B cell (primary cell): ENCODE data around the gene TMEM87A. TPM values are rescaled to one million over a fixed set of nuclear protein-coding genes. Genes with fewer than 3 reads are reported as not detected.

Source experiments
- ATAC-seq: fragments of 200-7000 bp; cut with Tn5 transposase; one replicate; pipeline ENCODE4 v1.10.0; 2021; ENCODE audit warnings: low read depth, mild to moderate bottlenecking, moderate number of reproducible peaks, moderate library complexity
- CTCF ChIA-PET: fragments of 350-600 bp; sonication (Branson Sonifier 250); formaldehyde crosslinking; loops from one replicate; lab custom pipeline; 2021; ENCODE audit warnings: antibody characterized with exemption, inconsistent platforms; lab: Charles Lee
- POLR2A ChIA-PET: fragments of 350-600 bp; sonication (Branson Sonifier 250); formaldehyde crosslinking; loops from one replicate; lab custom pipeline; 2021; ENCODE audit warnings: antibody characterized with exemption; lab: Charles Lee
- DNase-seq: peaks from one replicate; pipeline ENCODE4 v3.0.0; 2013
- H2AFZ ChIP-seq: 2 replicates; pipeline ENCODE4 v1.6.1; 2012; ENCODE audit warnings: mild to moderate bottlenecking, low read depth, low read length; ENCODE audit not compliant: insufficient read depth, poor library complexity, severe bottlenecking
- H3K27ac ChIP-seq, 2 donors: 1 replicate in 1 of 2; 2 replicates in 1 of 2; pipeline ENCODE4 v1.5.1; 2012 to 2013; ENCODE audit warnings: low read length in 2 of 2, mild to moderate bottlenecking in 2 of 2, moderate library complexity in 1 of 2
- H3K27me3 ChIP-seq, 4 experiments: fragments of 200-600 bp in 1 of 4; sonication (generic) in 1 of 4; replicated peaks in 1 of 4; 1 replicate in 2 of 4; 2 replicates in 2 of 4; pipeline versions ENCODE4 v1.6.1 to v1.7.0; 2013 to 2016; ENCODE audit warnings: low read length in 3 of 4, mild to moderate bottlenecking in 2 of 4, mixed read lengths in 1 of 4, moderate library complexity in 1 of 4; ENCODE audit not compliant: insufficient read depth in 4 of 4, control insufficient read depth in 3 of 4; ENCODE audit errors: control extremely low read depth in 1 of 4
- H3K36me3 ChIP-seq, 2 experiments: replicated peaks in 1 of 2; 1 replicate in 1 of 2; 2 replicates in 1 of 2; pipeline versions ENCODE4 v1.6.1 to v1.7.1; 2013; ENCODE audit warnings: low read length in 1 of 2; ENCODE audit not compliant: insufficient read depth in 2 of 2, control insufficient read depth in 1 of 2; ENCODE audit errors: control extremely low read depth in 1 of 2, extremely low read depth in 1 of 2
- H3K4me1 ChIP-seq, 2 donors: fragments of 200-600 bp in 1 of 2; sonication (generic) in 1 of 2; 1 replicate in 1 of 2; 2 replicates in 1 of 2; pipeline versions ENCODE4 v1.5.1 to v1.6.1; 2013 to 2017; ENCODE audit warnings: low read length in 2 of 2; ENCODE audit not compliant: control insufficient read depth in 2 of 2, insufficient read depth in 2 of 2
- H3K4me2 ChIP-seq: replicated peaks from 2 replicates; pipeline ENCODE3; 2012; ENCODE audit warnings: mild to moderate bottlenecking, low read depth, low read length; ENCODE audit not compliant: poor library complexity, severe bottlenecking
- H3K4me3 ChIP-seq, 5 experiments: fragments of 200-600 bp in 1 of 5; sonication (generic) in 1 of 5; 1 replicate in 3 of 5; 2 replicates in 2 of 5; pipeline versions ENCODE4 v1.5.1 to v1.7.0; 2011 to 2016; ENCODE audit warnings: low read length in 4 of 5, mild to moderate bottlenecking in 4 of 5, low read depth in 2 of 5, control low read depth in 1 of 5, moderate library complexity in 1 of 5; ENCODE audit not compliant: insufficient read depth in 1 of 5; ENCODE audit errors: control extremely low read depth in 1 of 5, extremely low read depth in 1 of 5
- H3K79me2 ChIP-seq: fragments of 200-600 bp; sonication (generic); one replicate; pipeline ENCODE4 v1.6.0; 2016; ENCODE audit warnings: low read length; ENCODE audit not compliant: control insufficient read depth, insufficient read depth
- H3K9ac ChIP-seq: fragments of 200-600 bp; sonication (generic); 2 replicates; pipeline ENCODE4 v1.6.1; 2017; ENCODE audit warnings: mild to moderate bottlenecking, low read length, moderate library complexity
- H3K9me3 ChIP-seq, 3 donors: one replicate each; pipeline versions ENCODE4 v1.6.1 to v1.7.1; 2013; ENCODE audit warnings: low read length in 2 of 3; ENCODE audit not compliant: control insufficient read depth in 2 of 3, insufficient read depth in 1 of 3; ENCODE audit errors: control extremely low read depth in 1 of 3
- H4K20me1 ChIP-seq: 2 replicates; pipeline ENCODE4 v1.6.0; 2012; ENCODE audit warnings: mild to moderate bottlenecking, low read length; ENCODE audit not compliant: insufficient read depth, control insufficient read depth, poor library complexity, severe bottlenecking
- H3K27ac Mint-ChIP-seq: one replicate; pipeline ENCODE4 v1.8.0; 2021; ENCODE audit warnings: mixed read lengths
- H3K27me3 Mint-ChIP-seq: one replicate; pipeline ENCODE4 v1.8.0; 2021; ENCODE audit warnings: mixed read lengths
- H3K4me1 Mint-ChIP-seq: one replicate; pipeline ENCODE4 v1.8.0; 2021; ENCODE audit warnings: mixed read lengths
- H3K4me3 Mint-ChIP-seq: one replicate; pipeline ENCODE4 v1.8.0; 2021; ENCODE audit warnings: mixed read lengths
- H3K9me3 Mint-ChIP-seq: one replicate; pipeline ENCODE4 v1.8.0; 2022; ENCODE audit warnings: mixed read lengths; ENCODE audit not compliant: insufficient read depth
- EZH2 ChIP-seq: IDR thresholded peaks from 2 replicates; pipeline ENCODE4 v1.6.1; 2012; ENCODE audit warnings: borderline replicate concordance, low read depth, mild to moderate bottlenecking, moderate library complexity, low read length; ENCODE audit not compliant: insufficient read depth, poor library complexity, severe bottlenecking
- WGBS: methylation state at CpG from one replicate; pipeline ENCODE4 v1.1.5; 2013; ENCODE audit warnings: missing lambda C conversion rate; ENCODE audit not compliant: insufficient coverage; 5-methylcytosine and 5-hydroxymethylcytosine counted together
- intact Hi-C: fragments of 100-400 bp; cut with micrococcal nuclease; formaldehyde crosslinking; loops from one replicate; pipeline ENCODE4 v1.10.0; 2022
- polyA plus RNA-seq: library from polyadenylated mRNA; depleted of rRNA; stranded (reverse); fragments of >200 nt; gene quantifications from 2 replicates; pipeline ENCODE4 v1.2.3, GENCODE V29; 2012
- total RNA-seq, 2 donors: library from RNA; stranded (reverse); fragments of 120-200 nt in 1 of 2; gene quantifications; 1 replicate in 1 of 2; 2 replicates in 1 of 2; pipeline versions ENCODE4 v1.2.3 to v1.2.4, GENCODE V29; 2013 to 2022
- TF ChIP-seq, protein P1 (sequence below): fragments of 200-600 bp; IDR thresholded peaks from one replicate; pipeline ENCODE4 v1.8.0; 2022; ENCODE audit warnings: antibody characterized with exemption, mild to moderate bottlenecking

TMEM87A gene
- total and polyA plus RNA-seq, 2 donors (not counting 1 experiment from before 2014, with no cell fraction given) = 14.5 to 61.5 TPM

DNA sequence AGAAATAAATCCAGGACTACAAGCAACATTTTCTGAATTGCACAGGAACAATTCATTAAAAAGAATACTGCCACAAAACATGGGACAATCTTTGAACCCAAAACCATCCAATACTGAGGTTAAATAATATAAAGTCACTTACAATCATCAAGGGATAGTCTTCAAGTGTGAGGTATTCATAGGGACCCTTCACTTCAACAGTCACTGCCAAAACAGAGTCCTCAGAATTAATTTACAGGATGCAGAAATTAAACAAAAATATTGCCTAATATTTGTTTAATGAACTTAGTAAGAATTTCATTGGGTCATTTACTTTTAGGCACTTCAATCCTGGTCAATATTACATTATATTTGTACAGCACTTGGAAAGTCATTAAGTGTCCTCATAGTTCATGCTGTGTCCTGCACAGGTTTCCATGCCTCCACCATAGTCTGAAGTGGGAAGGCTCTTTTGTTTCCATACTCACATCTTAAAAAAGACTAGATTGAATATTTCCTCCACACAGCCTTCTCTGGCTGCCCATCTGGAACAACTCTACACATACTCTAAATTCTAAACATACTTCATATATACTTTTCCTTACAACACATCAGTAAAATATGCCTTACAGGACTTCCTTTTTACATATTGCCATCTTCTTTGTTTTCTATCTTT lies 33.6 kb downstream of the TMEM87A start:
- H3K9me3 Mint-ChIP-seq = no peaks in the 10 kb centered on the region
- peaks cover 5% of the 10 kb centered on the region for H4K20me1 ChIP-seq
- no peak overlapping the region for H3K4me3 Mint-ChIP-seq
- no peak for TF ChIP-seq EZH2
- TF ChIP-seq, protein P1, sequence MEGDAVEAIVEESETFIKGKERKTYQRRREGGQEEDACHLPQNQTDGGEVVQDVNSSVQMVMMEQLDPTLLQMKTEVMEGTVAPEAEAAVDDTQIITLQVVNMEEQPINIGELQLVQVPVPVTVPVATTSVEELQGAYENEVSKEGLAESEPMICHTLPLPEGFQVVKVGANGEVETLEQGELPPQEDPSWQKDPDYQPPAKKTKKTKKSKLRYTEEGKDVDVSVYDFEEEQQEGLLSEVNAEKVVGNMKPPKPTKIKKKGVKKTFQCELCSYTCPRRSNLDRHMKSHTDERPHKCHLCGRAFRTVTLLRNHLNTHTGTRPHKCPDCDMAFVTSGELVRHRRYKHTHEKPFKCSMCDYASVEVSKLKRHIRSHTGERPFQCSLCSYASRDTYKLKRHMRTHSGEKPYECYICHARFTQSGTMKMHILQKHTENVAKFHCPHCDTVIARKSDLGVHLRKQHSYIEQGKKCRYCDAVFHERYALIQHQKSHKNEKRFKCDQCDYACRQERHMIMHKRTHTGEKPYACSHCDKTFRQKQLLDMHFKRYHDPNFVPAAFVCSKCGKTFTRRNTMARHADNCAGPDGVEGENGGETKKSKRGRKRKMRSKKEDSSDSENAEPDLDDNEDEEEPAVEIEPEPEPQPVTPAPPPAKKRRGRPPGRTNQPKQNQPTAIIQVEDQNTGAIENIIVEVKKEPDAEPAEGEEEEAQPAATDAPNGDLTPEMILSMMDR = no peak
- no peak overlapping the region for H3K27ac Mint-ChIP-seq
- H3K4me2 ChIP-seq = no peak overlapping the region
- H2AFZ ChIP-seq = no peak overlapping the region
- H3K4me1 Mint-ChIP-seq = no peaks in the 10 kb centered on the region
- H3K9me3 ChIP-seq = no peaks in the 10 kb centered on the region
- peaks cover 16 to 62% of the 10 kb centered on the region in 2 experiments for H3K36me3 ChIP-seq
- CTCF ChIA-PET = no interaction called here
- H3K4me1 ChIP-seq = no peaks in the 10 kb centered on the region
- intact Hi-C loops = no loop called here
- ATAC-seq (no peak), DNase-seq (no peak)
- no peak overlapping the region for H3K27ac ChIP-seq
- no peaks in the 10 kb centered on the region for H3K27me3 Mint-ChIP-seq
- no peaks in the 10 kb centered on the region for H3K27me3 ChIP-seq
- no peak overlapping the region for H3K9ac ChIP-seq
- POLR2A ChIA-PET = no interaction called here
- peaks cover 7% of the 10 kb centered on the region for H3K79me2 ChIP-seq
- no peak overlapping the region for H3K4me3 ChIP-seq

DNA sequence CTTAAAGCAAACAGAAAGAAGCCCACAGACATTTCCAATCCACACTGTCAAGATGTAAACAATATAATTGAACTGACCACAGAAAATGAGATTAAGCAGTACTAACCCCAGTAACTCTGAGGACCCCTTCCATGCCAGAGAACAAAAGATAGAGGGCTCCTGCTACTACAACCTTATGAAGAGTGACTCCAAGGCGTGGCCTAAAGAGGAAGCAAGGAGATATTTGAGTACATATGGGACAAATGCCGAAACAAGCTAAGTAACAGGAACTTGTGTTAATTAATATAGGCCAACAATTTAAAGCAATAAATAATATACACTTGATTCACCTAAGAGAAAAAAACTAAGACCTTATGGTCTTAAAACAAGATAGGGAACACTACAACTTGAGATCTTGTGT lies 40.1 kb downstream of the TMEM87A start:
- no peak overlapping the region for H3K9ac ChIP-seq
- no peak overlapping the region for H3K4me2 ChIP-seq

More for the DNA sequence above, 40.1 kb downstream of the TMEM87A start:
- no peaks in the 10 kb centered on the region for H3K27me3 Mint-ChIP-seq
- DNase-seq (no peak), ATAC-seq (no peak)
- ChIA-PET POLR2A (no interaction called here), CTCF (no interaction called here)
- intact Hi-C loops = no loop called here
- Histone ChIP-seq H4K20me1 (no peaks in the 10 kb centered on the region), H3K79me2 (no peaks in the 10 kb centered on the region), H2AFZ (no peak overlapping the region), H3K27me3 (no peaks in the 10 kb centered on the region), H3K9me3 (no peaks in the 10 kb centered on the region), H3K4me1 (no peaks in the 10 kb centered on the region), H3K4me3 (no peak overlapping the region), H3K36me3 (peaks cover 18 to 77% of the 10 kb centered on the region in 2 experiments), H3K27ac (no peak overlapping the region)
- no peak for TF ChIP-seq EZH2
- TF ChIP-seq, protein P1 = no peak
- no peak overlapping the region for H3K27ac Mint-ChIP-seq
- H3K4me3 Mint-ChIP-seq = no peak overlapping the region
- H3K4me1 Mint-ChIP-seq = no peaks in the 10 kb centered on the region
- no CpG with 5 or more reads among the region's 2 CpGs for WGBS
- H3K9me3 Mint-ChIP-seq = no peaks in the 10 kb centered on the region
